ENCODE results near the gene UTP14C.
"Not testable (repeated sequence)": the region's sequence is repeated elsewhere in the genome, so short reads cannot be mapped to it uniquely, and the experiment has no call there.

Gene UTP14C

DNA sequence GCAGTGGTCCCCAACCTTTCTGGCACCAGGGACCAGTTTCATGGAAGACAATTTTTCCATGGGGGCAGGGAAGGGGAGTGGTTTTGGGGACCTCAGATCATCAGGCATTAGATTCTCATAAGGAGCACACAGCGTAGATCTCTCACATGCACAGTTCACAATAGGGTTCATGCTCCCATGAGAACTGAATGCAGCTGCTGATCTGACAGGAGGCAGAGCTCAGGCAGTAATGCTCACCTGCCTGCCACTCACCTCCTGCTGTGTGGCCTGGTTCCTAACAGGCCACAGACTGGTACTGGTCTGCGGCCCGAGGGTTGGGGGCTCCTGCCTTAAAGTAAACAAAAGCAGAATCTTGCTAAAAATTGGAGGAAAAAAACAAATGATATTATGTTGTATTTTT, 36.6 kb downstream of the UTP14C start:
- not testable (repeated sequence) for H3K4me3 ChIP-seq (ENCODE audit: low read length); H3K27me3 ChIP-seq (ENCODE audit: control insufficient read depth, insufficient read depth, low read length); H3K27ac ChIP-seq (ENCODE audit: low read length); H3K9ac ChIP-seq (ENCODE audit: low read length); H3K36me3 ChIP-seq (ENCODE audit: control insufficient read depth, low read depth, low read length); H3K4me1 ChIP-seq (ENCODE audit: control insufficient read depth, low read depth, low read length)
- peaks cover 15% of the 10 kb centered on the region for H3K9me3 ChIP-seq (ENCODE audit: control insufficient read depth, low read depth, low read length)

- H3K9ac ChIP-seq (ENCODE audit: low read length): no peak overlapping the region
- H3K36me3 ChIP-seq (ENCODE audit: control insufficient read depth, low read depth, low read length): no peaks in the 10 kb centered on the region
- H3K9me3 ChIP-seq (ENCODE audit: control insufficient read depth, low read depth, low read length): peaks cover 15% of the 10 kb centered on the region
- H3K27me3 ChIP-seq (ENCODE audit: control insufficient read depth, insufficient read depth, low read length): no peaks in the 10 kb centered on the region
- no peaks in the 10 kb centered on the region for H3K4me1 ChIP-seq (ENCODE audit: control insufficient read depth, low read depth, low read length)
- no peak overlapping the region for H3K27ac ChIP-seq (ENCODE audit: low read length)
- no peak overlapping the region for H3K4me3 ChIP-seq (ENCODE audit: low read length)
Observed at GRCh38 chr13:52061587-52061986, 37.1 kb downstream of the UTP14C start.

DNA sequence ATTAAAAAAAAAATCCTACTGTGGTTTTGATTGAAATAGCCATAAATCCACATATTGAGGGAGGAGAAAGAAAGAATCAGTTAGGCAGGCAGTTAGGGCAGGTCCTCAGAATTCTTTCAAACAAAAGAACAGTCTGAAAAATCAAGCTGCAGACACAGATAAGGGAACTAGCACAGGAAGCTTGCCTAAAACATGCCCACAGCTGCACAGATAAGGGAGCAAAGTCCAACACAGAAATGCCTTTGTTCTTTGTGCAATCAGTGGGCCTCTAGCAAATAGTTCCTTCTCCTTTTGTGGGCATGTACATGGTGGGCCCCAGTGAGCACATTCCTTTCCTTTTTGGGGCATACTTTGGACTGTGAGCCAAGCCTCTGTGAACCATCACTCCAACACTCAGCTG, 42.7 kb downstream of the UTP14C start:
- no peaks in the 10 kb centered on the region for H3K4me1 ChIP-seq (ENCODE audit: control insufficient read depth, low read depth, low read length)
- no peak overlapping the region for H3K4me3 ChIP-seq (ENCODE audit: low read length)
- peaks cover 24% of the 10 kb centered on the region for H3K9me3 ChIP-seq (ENCODE audit: control insufficient read depth, low read depth, low read length)
- no peak overlapping the region for H3K27ac ChIP-seq (ENCODE audit: low read length)
- H3K9ac ChIP-seq (ENCODE audit: low read length): no peak overlapping the region
- no peaks in the 10 kb centered on the region for H3K27me3 ChIP-seq (ENCODE audit: control insufficient read depth, insufficient read depth, low read length)
- no peaks in the 10 kb centered on the region for H3K36me3 ChIP-seq (ENCODE audit: control insufficient read depth, low read depth, low read length)

- H3K27ac ChIP-seq (ENCODE audit: low read length): no peak overlapping the region
- no peak overlapping the region for H3K9ac ChIP-seq (ENCODE audit: low read length)
- no peaks in the 10 kb centered on the region for H3K36me3 ChIP-seq (ENCODE audit: control insufficient read depth, low read depth, low read length)
- H3K9me3 ChIP-seq (ENCODE audit: control insufficient read depth, low read depth, low read length): peaks cover 28% of the 10 kb centered on the region
- no peaks in the 10 kb centered on the region for H3K27me3 ChIP-seq (ENCODE audit: control insufficient read depth, insufficient read depth, low read length)
- H3K4me3 ChIP-seq (ENCODE audit: low read length): no peak overlapping the region
- no peaks in the 10 kb centered on the region for H3K4me1 ChIP-seq (ENCODE audit: control insufficient read depth, low read depth, low read length)
Observed at GRCh38 chr13:52070929-52071523, 46.5 kb downstream of the UTP14C start.
